HG03280 (cell line): ENCODE measurements around the gene CENPW.

ENCODE experiments used
- ATAC-seq: cut with Tn5 transposase; IDR thresholded peaks from one replicate; pipeline ENCODE4 v1.9.1; 2021; ENCODE audit warnings: mild to moderate bottlenecking, moderate library complexity; ENCODE audit not compliant: unreplicated experiment

CENPW gene

DNA sequence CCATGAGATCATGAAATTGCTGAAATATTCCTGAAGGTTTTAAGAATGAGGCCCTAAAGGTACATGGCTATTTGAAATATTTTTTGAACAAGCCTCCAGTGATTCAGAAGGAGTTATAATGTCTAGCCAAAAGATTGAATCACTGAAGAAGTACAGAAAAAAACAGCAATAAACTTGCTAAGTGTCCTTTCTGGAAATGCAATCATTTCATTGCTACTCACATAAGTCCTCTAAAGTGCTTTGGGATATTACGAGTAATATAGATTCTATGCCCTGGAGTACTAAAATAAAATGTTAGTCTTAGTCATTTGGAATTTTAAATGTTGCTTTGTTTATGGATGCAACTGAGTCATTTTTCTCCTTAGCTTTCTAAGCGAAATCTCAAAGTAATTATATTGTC, 32.7 kb downstream of the CENPW start:
- no peak for ATAC-seq

DNA sequence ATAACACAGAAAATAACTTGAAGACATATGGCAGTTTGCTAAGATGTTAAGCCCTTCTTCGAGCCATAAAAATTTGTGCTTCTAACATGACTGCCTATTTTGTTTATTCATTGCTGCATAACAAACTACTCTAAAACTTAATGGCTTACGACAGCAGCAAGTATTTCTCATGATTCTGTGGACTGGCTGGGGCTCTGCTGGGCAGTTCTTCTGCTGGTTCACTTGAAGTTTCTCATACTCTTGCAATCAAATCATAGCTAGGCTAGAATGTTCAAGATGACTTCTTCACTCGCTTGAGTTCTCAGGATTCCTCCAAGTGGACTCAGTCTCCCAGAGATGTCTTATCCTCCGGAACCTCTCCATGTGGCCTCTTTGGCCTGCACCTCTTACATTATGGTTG, 33.4 kb downstream of the CENPW start:
- ATAC-seq = no peak

DNA sequence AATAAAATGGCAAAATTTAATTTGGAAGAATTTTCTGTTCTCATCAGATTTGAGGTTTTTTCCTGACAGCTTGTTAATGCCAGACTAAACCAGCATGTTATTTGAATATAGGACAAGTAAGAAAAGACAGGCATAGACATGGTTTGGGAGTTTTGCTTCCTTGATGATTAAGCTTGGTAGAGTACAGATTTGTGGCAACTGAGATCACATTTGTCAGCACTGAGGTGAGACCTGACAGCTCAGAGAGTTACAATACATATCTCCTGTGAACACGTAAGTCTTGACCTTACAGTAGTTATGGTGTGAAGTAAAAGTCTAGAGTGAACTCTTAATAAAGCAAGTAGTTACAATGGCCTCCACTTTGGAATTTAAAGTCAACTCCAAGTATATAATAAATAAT, 34.5 kb downstream of the CENPW start:
- ATAC-seq = no peak

DNA sequence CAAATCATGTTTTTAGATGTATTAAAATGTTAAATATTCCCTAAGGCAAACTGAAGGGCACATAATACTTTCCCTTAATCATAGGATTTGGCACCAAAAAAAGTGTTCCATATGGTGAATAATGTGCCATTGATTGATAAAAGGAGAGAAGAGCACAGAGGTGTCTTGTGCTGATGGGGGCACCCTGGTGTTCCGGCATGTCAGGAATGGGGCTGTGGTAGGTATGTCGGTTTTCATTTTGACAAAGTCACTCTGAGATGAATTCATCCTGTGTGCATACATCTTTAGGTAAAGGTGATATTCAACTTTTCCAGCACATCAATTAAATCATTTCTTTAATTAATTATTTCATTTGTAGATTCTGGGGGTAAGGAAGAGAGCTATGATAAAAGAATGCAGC, 36.8 kb downstream of the CENPW start:
- ATAC-seq = no peak

DNA sequence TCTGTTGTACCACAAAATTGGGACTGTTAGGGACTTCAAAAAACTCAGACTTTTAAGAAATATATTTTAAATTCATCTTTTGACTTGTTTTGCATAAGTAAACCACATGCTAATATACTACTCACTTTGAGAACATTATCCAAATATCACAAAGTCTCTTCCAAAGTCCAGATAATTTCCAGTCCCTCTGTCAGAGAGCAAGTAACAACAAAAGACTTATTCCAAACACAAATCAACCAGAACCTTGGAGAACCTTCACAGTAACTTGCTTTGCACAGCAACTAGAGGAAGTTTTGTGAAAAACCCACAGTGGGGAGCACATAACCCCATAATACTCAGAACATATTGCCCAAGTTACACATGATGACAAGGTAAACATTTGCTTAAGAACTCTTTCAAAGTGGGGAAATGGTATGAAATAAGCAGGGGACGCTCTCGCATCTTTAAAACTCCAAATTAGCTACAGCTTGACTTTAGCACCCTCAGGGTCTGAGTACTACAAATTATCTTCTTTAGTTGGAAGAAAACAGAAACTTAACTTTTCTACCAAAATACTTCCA, 37.8 kb downstream of the CENPW start:
- ATAC-seq = no peak

DNA sequence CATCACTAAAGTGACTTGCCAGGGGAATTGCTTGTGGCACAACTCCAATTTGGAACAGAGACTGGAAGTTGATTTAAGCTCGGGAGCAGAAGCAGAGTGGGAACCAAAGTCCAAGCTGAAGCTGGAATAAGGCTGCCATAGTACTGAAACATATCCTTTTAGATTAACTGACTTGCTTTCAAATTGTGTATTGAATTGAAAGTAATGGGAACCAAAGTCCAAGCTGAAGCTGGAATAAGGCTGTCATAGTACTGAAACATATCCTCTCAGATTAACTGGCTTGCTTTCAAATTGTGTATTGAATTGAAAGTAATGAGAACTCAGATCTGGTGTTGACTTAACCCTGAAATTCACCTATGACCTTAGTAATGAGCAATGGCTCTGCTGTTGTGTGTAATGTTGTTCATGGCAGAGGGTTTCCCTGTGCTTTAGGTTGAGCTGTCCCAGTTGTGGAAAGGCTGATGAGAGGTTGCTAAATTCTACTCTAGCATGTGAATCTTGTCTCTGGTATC, 40.2 kb downstream of the CENPW start:
- ATAC-seq = no peak

DNA sequence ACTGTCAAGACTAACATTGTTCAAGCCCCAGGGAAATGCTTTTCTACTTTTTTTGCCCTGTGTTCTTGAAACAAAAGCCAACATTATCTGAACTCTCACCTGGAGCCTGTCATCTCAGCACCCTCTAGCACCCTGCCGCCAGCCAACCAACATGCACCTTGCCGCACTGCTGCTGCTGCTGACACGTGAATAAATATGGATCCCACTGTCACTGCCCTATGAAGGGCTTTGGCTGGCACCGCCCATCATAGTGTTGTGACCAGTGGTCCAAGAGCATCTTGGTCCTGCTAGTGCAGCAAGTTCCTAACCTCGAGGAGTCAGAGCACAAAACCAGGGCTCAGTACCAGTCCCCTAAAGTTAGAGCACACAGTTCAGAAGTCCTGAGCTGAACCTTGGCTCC, 41.6 kb downstream of the CENPW start:
- ATAC-seq = no peak

DNA sequence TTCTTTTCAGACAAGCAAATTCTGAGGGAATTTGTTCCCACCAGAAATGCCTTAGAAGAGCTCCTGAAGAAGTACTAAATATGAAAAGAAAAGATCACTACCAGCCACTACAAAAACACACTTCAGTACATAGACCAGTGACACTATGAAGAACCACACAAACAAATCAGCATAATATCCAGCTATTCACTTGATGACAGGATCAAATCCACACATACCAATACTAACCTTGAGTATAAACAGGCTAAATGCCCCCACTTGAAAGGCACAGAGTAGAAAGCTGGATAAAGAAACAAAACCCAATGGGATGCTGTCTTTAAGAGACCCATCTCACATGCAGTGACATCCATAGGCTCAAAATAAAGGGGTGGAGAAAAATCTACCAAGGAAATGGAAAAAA, 43.3 kb downstream of the CENPW start:
- ATAC-seq = no peak

DNA sequence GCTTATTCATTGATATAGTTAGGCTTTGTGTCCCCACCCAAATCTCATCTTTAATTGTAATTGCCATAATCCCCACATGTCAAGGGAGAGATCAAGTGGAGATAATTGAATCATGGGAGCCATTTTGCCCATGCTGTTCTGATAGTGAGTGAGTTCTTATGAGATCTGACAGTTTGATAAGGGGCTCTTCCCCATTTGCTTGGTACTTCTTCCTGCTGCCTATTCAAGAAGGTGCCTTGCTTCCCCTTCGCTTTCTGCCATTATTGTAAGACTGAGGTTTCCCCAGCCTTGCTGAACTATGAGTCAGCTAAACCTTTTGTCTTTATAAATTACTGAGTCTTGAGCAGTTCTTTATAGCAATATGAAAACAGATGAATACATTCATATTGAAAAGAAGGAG, 45.6 kb downstream of the CENPW start:
- no peak for ATAC-seq

DNA sequence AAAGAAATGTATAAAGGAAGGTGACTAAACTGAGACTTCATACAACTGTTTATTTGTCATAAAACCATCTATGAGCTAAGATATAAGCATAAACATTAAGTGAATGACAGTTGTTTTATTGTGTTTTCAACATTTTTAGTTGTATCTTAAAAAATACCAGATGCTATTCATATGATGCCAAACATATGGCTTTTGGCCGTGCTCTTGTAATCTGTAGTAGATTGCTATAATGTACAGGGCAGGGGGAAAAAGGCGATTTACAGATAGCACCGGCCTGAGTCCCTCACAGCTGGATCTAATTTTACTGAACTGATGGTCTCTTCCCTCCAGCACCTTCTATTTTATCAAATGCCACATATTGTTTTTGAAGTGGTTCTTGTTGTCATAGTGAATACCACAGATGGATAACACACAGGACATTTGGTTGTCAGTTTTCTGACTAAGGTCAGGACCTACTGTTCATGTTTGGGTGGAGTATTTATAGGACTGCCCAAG, 48.2 kb downstream of the CENPW start:
- ATAC-seq = no peak

DNA sequence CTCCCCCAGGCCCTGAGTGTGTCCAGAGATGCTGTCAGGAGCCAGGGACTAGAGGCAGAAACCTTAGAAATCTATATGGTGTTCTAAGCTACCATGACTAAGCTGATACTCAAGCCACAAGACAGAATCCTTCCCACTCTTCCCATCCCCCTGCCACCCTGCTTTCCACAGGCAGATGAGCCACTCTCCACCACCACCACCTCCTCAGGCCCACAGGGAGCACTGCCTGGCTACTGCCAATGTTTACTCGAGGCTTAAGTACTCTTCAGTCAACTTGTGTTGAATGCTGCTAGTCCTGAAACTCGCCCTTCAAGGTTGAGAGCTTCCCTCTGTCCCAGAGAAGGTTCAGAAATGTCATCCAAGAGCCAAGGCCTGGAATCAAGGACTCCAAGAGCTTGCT, 56.2 kb downstream of the CENPW start:
- no peak for ATAC-seq
